K562 (cell line): ENCODE results near the gene ADIPOR1. TPM values are rescaled to one million over a fixed set of nuclear protein-coding genes. Genes with fewer than 3 reads are reported as not detected.

ENCODE experiments used
- C11orf30 ChIP-seq: fragments of 450-650 bp; IDR thresholded peaks from 2 replicates; pipeline ENCODE4 v1.6.1; 2016; ENCODE audit warnings: low read depth, mild to moderate bottlenecking
- EP400 ChIP-seq: fragments of 450-650 bp; IDR thresholded peaks from 2 replicates; pipeline ENCODE4 v1.6.1; 2017; ENCODE audit warnings: antibody characterized with exemption, mild to moderate bottlenecking, moderate library complexity
- GTF2E2 ChIP-seq: fragments of 200-800 bp; sonication (Bioruptor generic); IDR thresholded peaks from 2 replicates; pipeline ENCODE4 v1.6.1; 2016; ENCODE audit warnings: missing genetic modification characterization, missing compliant biosample characterization
- GTF2F1 ChIP-seq: IDR thresholded peaks from 2 replicates; pipeline ENCODE4 v1.6.1; 2011; ENCODE audit warnings: low read depth, low read length, improper control_type of control experiment
- MAX ChIP-seq: sonication (generic); formaldehyde crosslinking; IDR thresholded peaks from 2 replicates; pipeline ENCODE4 v1.9.0; 2022; ENCODE audit warnings: mild to moderate bottlenecking, missing genetic modification reagents
- NFE2L1 ChIP-seq: fragments of 450-650 bp; IDR thresholded peaks from 2 replicates; pipeline ENCODE4 v1.6.1; 2016; ENCODE audit warnings: missing genetic modification characterization, low read depth, mild to moderate bottlenecking, missing compliant biosample characterization, moderate library complexity, borderline replicate concordance
- REST ChIP-seq, 2 experiments: fragments of 450-650 bp; formaldehyde crosslinking in 1 of 2; IDR thresholded peaks; 2 replicates each; pipeline versions ENCODE4 v1.4.0 to v1.6.1; 2014 to 2020; ENCODE audit warnings: mild to moderate bottlenecking in 2 of 2, borderline replicate concordance in 1 of 2, low read depth in 1 of 2
- TFE3 ChIP-seq: fragments of 450-650 bp; formaldehyde crosslinking; IDR thresholded peaks from 2 replicates; pipeline ENCODE4 v1.4.0; 2020; ENCODE audit warnings: mild to moderate bottlenecking, mixed read lengths
- ZBTB17 ChIP-seq: fragments of 450-650 bp; formaldehyde crosslinking; IDR thresholded peaks from 2 replicates; pipeline ENCODE4 v1.4.0; 2020; ENCODE audit warnings: mild to moderate bottlenecking
- ZNF232 ChIP-seq: sonication (generic); formaldehyde crosslinking; IDR thresholded peaks from 2 replicates; pipeline ENCODE4 v1.8.0; 2022; ENCODE audit warnings: mild to moderate bottlenecking, missing genetic modification reagents
- ZNF609 ChIP-seq: sonication (generic); formaldehyde crosslinking; IDR thresholded peaks from 2 replicates; pipeline ENCODE4 v1.8.1; 2023; ENCODE audit warnings: missing genetic modification reagents, mild to moderate bottlenecking, borderline replicate concordance
- polyA plus RNA-seq, 8 experiments: library from polyadenylated mRNA; depleted of rRNA in 4 of 8; stranded (reverse) in 5 of 8; unstranded in 3 of 8; fragments of >200 nt; fragmentation: Nextera tagmentation in 2 of 8; fragmentation: Illumina TruSeq in 1 of 8; extraction: Ambion mirVana in 2 of 8; extraction: Trizol in 1 of 8; gene quantifications; 2 replicates each; pipeline versions ENCODE4 v1.2.1 to v1.2.3, GENCODE V29; 2011 to 2014; ENCODE audit warnings: inconsistent platforms in 1 of 8, missing spikeins in 1 of 8
- total RNA-seq, 7 experiments: library from RNA; depleted of rRNA in 6 of 7; stranded (reverse); fragments of >200 nt in 6 of 7; fragmentation: Illumina TruSeq in 2 of 7; extraction: Trizol in 2 of 7; gene quantifications; 2 replicates each; pipeline versions ENCODE4 v1.2.1 to v1.2.3, GENCODE V29; 2011 to 2021; ENCODE audit warnings: low replicate concordance in 1 of 7

Gene ADIPOR1
- total and polyA plus RNA-seq, 9 of the 15 experiments (the other 6 are each of a cell fraction or from before 2014, with no cell fraction given), result 29.0 to 217 (median 100) TPM

GRCh38 chr1:202957733-202958543 is at the start of gene ADIPOR1 (continued):
- TF ChIP-seq GTF2F1 (no peak), ZNF609 (CRISPR knock-in tag) (peak; percentile 57; the same call in 1 of the 2 replicates), GTF2E2 (tag) (no peak), ZNF232 (CRISPR knock-in tag) (peak; percentile 72; the same call in 1 of the 2 replicates), C11orf30 (peak; percentile 72), EP400 (no peak), TFE3 (CRISPR knock-in tag) (no peak), MAX (CRISPR knock-in tag) (peak; percentile 66), REST (IDR thresholded peaks at IDR 0.05; ENCODE audit: borderline replicate concordance) (peak; percentile 13; the same call in 1 of the 2 replicates), REST (CRISPR knock-in tag; IDR thresholded peaks at IDR 0.05; ENCODE audit: low read depth) (peak; percentile 67), NFE2L1 (tag) (no peak), ZBTB17 (CRISPR knock-in tag) (peak; percentile 71; the same call in 1 of the 2 replicates)
